GM18502 (cell line): ENCODE measurements around the gene C15orf62.
A peak's percentile ranks its signal among the peaks of the same experiment; 100 is the strongest.

Source experiments
- ATAC-seq: cut with Tn5 transposase; IDR thresholded peaks from one replicate; pipeline ENCODE4 v1.9.1; 2021; ENCODE audit warnings: mild to moderate bottlenecking; ENCODE audit not compliant: unreplicated experiment, poor library complexity

The C15orf62 gene

GRCh38 chr15:40775740-40776536 is 6.2 kb downstream of the C15orf62 start:
- ATAC-seq: no peak

- no peak for ATAC-seq
Observed at GRCh38 chr15:40776537-40777141, 6.9 kb downstream of the C15orf62 start.

DNA sequence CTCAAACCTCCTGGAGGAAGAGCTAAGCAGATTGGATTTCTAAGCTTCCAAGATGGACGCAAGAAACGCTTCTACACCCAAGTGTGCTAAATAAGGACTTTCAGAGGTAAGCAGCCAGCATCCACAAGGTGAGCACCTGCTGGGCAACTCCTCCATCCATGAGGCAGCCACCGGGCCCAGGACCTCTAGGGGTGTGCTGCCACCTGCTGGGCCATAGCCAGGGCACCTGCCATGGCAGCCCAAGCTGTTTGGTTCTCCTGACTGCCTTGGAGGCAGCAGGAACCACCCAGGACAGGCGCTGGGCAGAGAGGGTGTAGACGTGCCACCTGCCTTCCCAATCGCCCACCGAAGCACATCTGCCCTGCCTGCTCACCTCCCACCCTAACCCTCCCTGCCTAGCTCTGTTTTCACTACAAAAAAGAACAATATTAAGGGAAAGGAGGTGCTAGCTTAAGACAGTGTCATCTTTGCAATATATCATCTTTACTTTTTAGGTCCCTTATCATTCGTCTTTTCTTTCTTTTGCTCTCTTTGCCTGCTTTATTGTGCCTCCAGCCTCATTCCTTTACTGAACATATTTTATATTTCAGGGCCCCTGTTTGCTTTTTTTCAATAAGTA is 12.9 kb downstream of the C15orf62 start:
- peak; percentile 62 for ATAC-seq

- ATAC-seq: no peak
Observed at GRCh38 chr15:40785164-40785563, 15.4 kb downstream of the C15orf62 start.

GRCh38 chr15:40785814-40786213 is 16.0 kb downstream of the C15orf62 start:
- ATAC-seq: no peak

- no peak for ATAC-seq
Observed at GRCh38 chr15:40787344-40787841, 17.6 kb downstream of the C15orf62 start.

GRCh38 chr15:40787991-40788390 is 18.2 kb downstream of the C15orf62 start:
- no peak for ATAC-seq

DNA sequence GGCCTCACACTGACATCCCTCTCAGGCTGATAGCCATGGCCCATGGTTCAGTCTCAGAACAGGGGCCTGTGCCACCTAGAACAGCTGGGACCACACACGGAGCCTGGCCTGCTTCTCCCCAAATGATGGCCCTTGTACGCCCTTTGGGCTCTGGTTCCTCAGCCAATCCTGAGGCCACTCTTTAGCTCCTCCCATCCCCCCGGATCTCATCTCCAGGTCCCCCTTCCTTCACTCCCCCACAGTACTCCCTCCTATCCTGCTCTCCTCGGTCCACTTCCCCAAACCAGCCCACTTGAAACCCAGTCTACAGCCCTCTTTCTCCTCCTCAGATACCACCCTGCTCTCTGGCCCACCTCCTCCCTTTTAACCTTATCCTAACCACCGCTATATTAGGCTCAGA is 19.3 kb downstream of the C15orf62 start:
- no peak for ATAC-seq

- no peak for ATAC-seq
Observed at GRCh38 chr15:40789999-40790398, 20.2 kb downstream of the C15orf62 start.

DNA sequence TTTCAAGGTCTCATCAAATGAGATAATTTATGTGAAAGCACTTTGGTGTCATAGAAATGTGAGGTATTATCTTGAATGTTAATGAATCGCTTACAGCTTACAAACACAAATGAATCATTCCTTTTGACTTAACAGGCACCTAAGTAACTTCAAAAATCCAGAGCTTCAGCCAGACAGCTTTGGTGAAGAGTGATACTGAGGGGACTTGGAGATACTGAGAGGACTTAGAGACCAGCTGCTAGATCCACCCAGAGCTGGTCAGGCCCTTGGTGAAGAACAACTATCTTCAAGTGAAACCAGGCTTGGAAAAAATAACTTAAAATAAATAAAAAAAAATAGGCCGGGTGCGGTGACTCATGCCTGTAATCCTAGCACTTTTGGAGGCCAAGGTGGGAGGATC is 20.9 kb downstream of the C15orf62 start:
- ATAC-seq: no peak

DNA sequence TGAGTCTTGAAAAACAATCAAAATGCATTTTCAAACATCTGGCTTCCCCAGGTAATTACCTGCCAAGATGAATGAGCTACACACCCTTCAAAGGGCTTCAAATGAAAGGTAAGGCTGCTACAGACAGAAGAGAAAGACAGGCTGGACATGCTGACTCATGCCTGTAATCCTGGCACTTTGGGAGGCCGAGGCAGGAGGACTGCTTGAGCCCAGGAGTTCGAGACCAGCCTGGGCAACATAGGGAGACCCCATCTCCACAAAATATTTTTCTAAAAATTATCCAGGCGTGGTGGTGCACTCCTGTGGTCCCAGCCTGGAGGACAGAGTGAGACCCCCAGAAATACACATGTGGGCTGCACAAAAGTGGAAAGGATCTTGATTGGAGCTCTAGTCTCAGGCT is 22.6 kb downstream of the C15orf62 start:
- ATAC-seq: no peak

GRCh38 chr15:40793216-40793989 is 23.6 kb downstream of the C15orf62 start:
- ATAC-seq: no peak

- no peak for ATAC-seq
Observed at GRCh38 chr15:40796041-40796440, 26.3 kb downstream of the C15orf62 start.

DNA sequence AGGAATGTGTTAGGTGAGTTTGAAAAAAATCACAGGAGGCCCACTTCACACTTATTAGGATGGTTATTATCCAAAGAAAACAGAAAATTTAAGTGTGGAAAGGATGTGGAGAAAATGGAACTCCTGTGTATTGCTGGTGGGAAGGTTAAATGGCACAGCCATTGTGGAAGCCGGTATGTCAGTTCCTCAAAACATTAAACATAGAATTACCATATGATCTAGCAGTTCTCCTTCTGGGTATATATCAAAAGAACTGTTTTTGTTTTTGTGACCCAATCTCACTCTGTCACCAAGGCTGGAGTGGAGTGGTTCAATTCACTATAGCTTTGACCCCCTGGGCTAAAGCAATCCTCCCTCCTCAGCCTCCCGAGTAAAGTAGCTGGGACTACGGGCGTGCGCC is 26.7 kb downstream of the C15orf62 start:
- no peak for ATAC-seq

- ATAC-seq: no peak
Observed at GRCh38 chr15:40799523-40799922, 29.7 kb downstream of the C15orf62 start.

- ATAC-seq: no peak
Observed at GRCh38 chr15:40803076-40803475, 33.3 kb downstream of the C15orf62 start.

- ATAC-seq: no peak
Observed at GRCh38 chr15:40803688-40804087, 33.9 kb downstream of the C15orf62 start.

DNA sequence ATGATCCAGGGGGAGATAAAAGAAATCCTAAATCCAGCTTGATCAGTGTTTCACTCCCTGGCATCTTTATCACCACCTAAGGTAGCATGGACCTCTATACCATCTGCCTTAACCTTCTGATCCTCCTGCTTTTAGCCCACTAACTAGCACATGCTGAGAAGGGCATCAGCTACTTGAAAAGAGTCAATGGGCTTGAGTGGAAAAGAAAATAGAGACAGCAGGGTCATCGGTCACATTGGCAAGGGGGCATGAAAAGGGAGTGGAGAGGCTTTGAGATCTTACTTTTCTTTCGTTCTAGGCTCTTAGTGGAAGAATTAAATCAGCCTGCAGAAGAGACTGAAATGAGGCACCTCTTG is 36.9 kb downstream of the C15orf62 start:
- no peak for ATAC-seq

- ATAC-seq: peak; percentile 94
Observed at GRCh38 chr15:40807028-40807887, 37.5 kb downstream of the C15orf62 start, which contains the start of the genes DNAJC17 and ZFYVE19. TSS of gene DNAJC17 (minus strand) at chr15:40807473. CDS start at chr15:40807446, 27 bp downstream. TSS of gene ZFYVE19 (plus strand) at chr15:40807089. CDS start at chr15:40807590, 501 bp downstream.
